Amygdala (tissue), 56 donors: ENCODE measurements around the gene C1QTNF12.
"Not testable (repeated sequence)": the region's sequence is repeated elsewhere in the genome, so short reads cannot be mapped to it uniquely, and the experiment has no call there.

ENCODE experiments used
- DNase-seq, 56 donors: peaks; one replicate each; lab custom pipeline; 2025; lab: John Stamatoyannopoulos, UW

C1QTNF12 gene

GRCh38 chr1:1203561-1204424 lies 42.7 kb downstream of the C1QTNF12 start:
- no peak for DNase-seq

- no peak for DNase-seq
Measured at GRCh38 chr1:1202831-1203560, 43.5 kb downstream of the C1QTNF12 start.

- DNase-seq = peak in 10 of 56 donors; percentile 13 to 47 (median 34)
Measured at GRCh38 chr1:1200876-1201810, 45.4 kb downstream of the C1QTNF12 start.

- DNase-seq = no peak
Measured at GRCh38 chr1:1199961-1200875, 46.3 kb downstream of the C1QTNF12 start.

- no peak for DNase-seq
Measured at GRCh38 chr1:1199141-1199960, 47.2 kb downstream of the C1QTNF12 start.

- no peak for DNase-seq
Measured at GRCh38 chr1:1198423-1199140, 47.9 kb downstream of the C1QTNF12 start.

GRCh38 chr1:1197551-1198422 lies 48.7 kb downstream of the C1QTNF12 start:
- no peak for DNase-seq

- DNase-seq = no peak
Measured at GRCh38 chr1:1197188-1197500, 49.4 kb downstream of the C1QTNF12 start.

GRCh38 chr1:1196431-1197187 lies 49.9 kb downstream of the C1QTNF12 start:
- DNase-seq = no peak

GRCh38 chr1:1195726-1196125 lies 50.8 kb downstream of the C1QTNF12 start:
- DNase-seq = not testable (repeated sequence)

- DNase-seq = no peak
Measured at GRCh38 chr1:1194723-1195122, 51.8 kb downstream of the C1QTNF12 start.
